H1 (cell line): Measurements from ENCODE around the gene ERAP2. TPM values are rescaled to one million over a fixed set of nuclear protein-coding genes. Genes with fewer than 3 reads are reported as not detected.

Source experiments
- CTCF ChIA-PET: fragments of 300-600 bp; sonication (Branson Sonifier 250); formaldehyde crosslinking; loops from one replicate; lab custom pipeline; 2021; ENCODE audit not compliant: partially characterized antibody; lab: Charles Lee
- POLR2A ChIA-PET: fragments of 300-600 bp; sonication (Branson Sonifier 250); formaldehyde crosslinking; loops from one replicate; lab custom pipeline; 2021; ENCODE audit warnings: inconsistent platforms; ENCODE audit not compliant: partially characterized antibody; lab: Charles Lee
- DNase-seq, 2 experiments: peaks; one replicate each; pipeline versions ENCODE4 v3.0.0 to v3.0.0-alpha.2; 2010 to 2022; ENCODE audit warnings: low spot score in 2 of 2, low read depth in 1 of 2, mixed read lengths in 1 of 2
- FAIRE-seq: peaks from 2 replicates; lab custom pipeline; 2011; peaks lifted over from hg19 to GRCh38; lab: Jason Lieb, UNC
- H2AFZ ChIP-seq: 2 replicates; pipeline ENCODE4 v1.8.1; 2012; ENCODE audit warnings: low read length, inconsistent platforms
- H2AK5ac ChIP-seq: 2 replicates; pipeline ENCODE4 v1.6.1; 2013; ENCODE audit warnings: low read depth, low read length
- H2BK120ac ChIP-seq: replicated peaks from 2 replicates; pipeline ENCODE3; 2013; ENCODE audit warnings: low read depth, low read length, inconsistent platforms
- H2BK12ac ChIP-seq: 2 replicates; pipeline ENCODE4 v1.6.1; 2013; ENCODE audit warnings: low read depth, low read length
- H2BK15ac ChIP-seq: 2 replicates; pipeline ENCODE4 v1.6.1; 2013; ENCODE audit warnings: low read length
- H2BK20ac ChIP-seq: 2 replicates; pipeline ENCODE4 v1.6.1; 2013; ENCODE audit warnings: low read length
- H2BK5ac ChIP-seq: 2 replicates; pipeline ENCODE4 v1.6.1; 2013; ENCODE audit warnings: low read depth, low read length
- H3K14ac ChIP-seq: 2 replicates; pipeline ENCODE4 v1.6.1; 2013; ENCODE audit warnings: inconsistent platforms; ENCODE audit not compliant: insufficient read length
- H3K18ac ChIP-seq: 2 replicates; pipeline ENCODE4 v1.6.1; 2013; ENCODE audit warnings: low read length; ENCODE audit errors: extremely low read depth
- H3K23ac ChIP-seq: 2 replicates; pipeline ENCODE4 v1.6.1; 2013; ENCODE audit warnings: inconsistent platforms; ENCODE audit not compliant: insufficient read length
- H3K23me2 ChIP-seq: 2 replicates; pipeline ENCODE4 v1.6.1; 2013; ENCODE audit warnings: low read depth, low read length
- H3K27ac ChIP-seq: 2 replicates; pipeline ENCODE4 v1.6.1; 2011; ENCODE audit warnings: low read depth, low read length, inconsistent platforms
- H3K27me3 ChIP-seq, 4 experiments: replicated peaks in 1 of 4; 1 replicate in 1 of 4; 2 replicates in 3 of 4; pipeline versions ENCODE4 v1.6.1 to v1.8.1; 2011 to 2013; ENCODE audit warnings: low read length in 3 of 4, mild to moderate bottlenecking in 3 of 4, inconsistent platforms in 2 of 4, mixed read lengths in 2 of 4, moderate library complexity in 1 of 4; ENCODE audit not compliant: control insufficient read depth in 3 of 4, insufficient read depth in 3 of 4; ENCODE audit errors: extremely low read depth in 1 of 4
- H3K36me3 ChIP-seq, 4 experiments: 2 replicates each; pipeline versions ENCODE4 v1.6.1 to v1.8.1; 2011 to 2013; ENCODE audit warnings: mild to moderate bottlenecking in 4 of 4, low read length in 3 of 4, moderate library complexity in 2 of 4, control low read depth in 1 of 4, inconsistent platforms in 1 of 4; ENCODE audit not compliant: insufficient read depth in 4 of 4, control insufficient read depth in 2 of 4
- H3K4ac ChIP-seq: replicated peaks from 2 replicates; pipeline ENCODE3; 2013; ENCODE audit warnings: low read length, low read depth, mixed read lengths, inconsistent platforms; ENCODE audit not compliant: insufficient read length
- H3K4me1 ChIP-seq, 4 experiments: replicated peaks in 1 of 4; 1 replicate in 1 of 4; 2 replicates in 3 of 4; pipeline versions ENCODE4 v1.6.1 to v1.8.1; 2011 to 2013; ENCODE audit warnings: low read length in 3 of 4, inconsistent platforms in 2 of 4, mixed read lengths in 1 of 4; ENCODE audit not compliant: insufficient read depth in 4 of 4, control insufficient read depth in 3 of 4
- H3K4me2 ChIP-seq, 2 experiments: 2 replicates each; pipeline versions ENCODE4 v1.6.1 to v1.8.1; 2011 to 2013; ENCODE audit warnings: low read depth in 2 of 2, low read length in 2 of 2, control low read depth in 1 of 2, inconsistent platforms in 1 of 2, mild to moderate bottlenecking in 1 of 2; ENCODE audit not compliant: insufficient read depth in 1 of 2
- H3K4me3 ChIP-seq, 4 experiments: fragments of 200-600, 300-600 bp in 1 of 4; sonication (generic), shearing (Covaris generic), sonication (Bioruptor Twin) in 1 of 4; 2 replicates each; pipeline versions ENCODE4 v1.5.1 to v1.8.1; 2011 to 2016; ENCODE audit warnings: low read length in 4 of 4, low read depth in 3 of 4, control low read depth in 2 of 4, inconsistent platforms in 2 of 4, mild to moderate bottlenecking in 2 of 4, mixed read lengths in 1 of 4, moderate library complexity in 1 of 4; ENCODE audit not compliant: insufficient read depth in 2 of 4; ENCODE audit errors: extremely low read depth in 1 of 4
- H3K56ac ChIP-seq: replicated peaks from 2 replicates; pipeline ENCODE3; 2013; ENCODE audit warnings: low read depth, mild to moderate bottlenecking, mixed read lengths, low read length, inconsistent platforms; ENCODE audit not compliant: insufficient read length
- H3K79me1 ChIP-seq: 2 replicates; pipeline ENCODE4 v1.6.1; 2013; ENCODE audit warnings: low read depth, low read length, control low read depth
- H3K79me2 ChIP-seq, 2 experiments: 2 replicates each; pipeline versions ENCODE4 v1.6.1 to v1.8.1; 2012 to 2013; ENCODE audit warnings: low read length in 2 of 2, mild to moderate bottlenecking in 2 of 2, inconsistent platforms in 1 of 2; ENCODE audit not compliant: insufficient read depth in 2 of 2, control insufficient read depth in 1 of 2
- H3K9ac ChIP-seq, 4 experiments: replicated peaks in 1 of 4; 1 replicate in 1 of 4; 2 replicates in 3 of 4; pipeline versions ENCODE4 v1.6.1 to v1.8.1; 2011 to 2013; ENCODE audit warnings: low read depth in 3 of 4, low read length in 3 of 4, control low read depth in 2 of 4, mild to moderate bottlenecking in 2 of 4, moderate library complexity in 2 of 4, inconsistent platforms in 1 of 4; ENCODE audit errors: extremely low read depth in 1 of 4
- H3K9me3 ChIP-seq, 2 experiments: 2 replicates each; pipeline versions ENCODE4 v1.6.1 to v1.8.1; 2012 to 2013; ENCODE audit warnings: mild to moderate bottlenecking in 2 of 2, moderate library complexity in 2 of 2, control low read depth in 1 of 2, inconsistent platforms in 1 of 2, low read depth in 1 of 2, low read length in 1 of 2, mixed read lengths in 1 of 2; ENCODE audit not compliant: insufficient read depth in 2 of 2
- H4K20me1 ChIP-seq, 2 experiments: replicated peaks in 1 of 2; 2 replicates each; pipeline versions ENCODE3 to v1.8.1; 2011 to 2013; ENCODE audit warnings: inconsistent platforms in 2 of 2, low read length in 2 of 2, mild to moderate bottlenecking in 1 of 2; ENCODE audit not compliant: insufficient read depth in 2 of 2, control insufficient read depth in 1 of 2
- H4K5ac ChIP-seq: 2 replicates; pipeline ENCODE4 v1.6.1; 2013; ENCODE audit warnings: low read length, low read depth, mixed read lengths, inconsistent platforms; ENCODE audit not compliant: insufficient read length
- H4K8ac ChIP-seq: 2 replicates; pipeline ENCODE4 v1.8.0; 2013; ENCODE audit warnings: mild to moderate bottlenecking, moderate library complexity, low read length, inconsistent platforms; ENCODE audit not compliant: insufficient read depth; ENCODE audit errors: extremely low read depth
- H4K91ac ChIP-seq: replicated peaks from 2 replicates; pipeline ENCODE3; 2013; ENCODE audit warnings: low read length, mixed read lengths, inconsistent platforms; ENCODE audit not compliant: insufficient read length
- ATF2 ChIP-seq: IDR thresholded peaks from 2 replicates; pipeline ENCODE4 v1.6.1; 2012; ENCODE audit warnings: low read length, inconsistent platforms
- BCL11A ChIP-seq, 2 experiments: IDR thresholded peaks; one replicate each; pipeline ENCODE4 v1.6.1; 2011; ENCODE audit warnings: low read depth in 2 of 2, low read length in 2 of 2, mild to moderate bottlenecking in 2 of 2
- CEBPB ChIP-seq: IDR thresholded peaks from 2 replicates; pipeline ENCODE4 v1.6.1; 2012; ENCODE audit warnings: low read depth, low read length
- CTBP2 ChIP-seq: IDR thresholded peaks from 2 replicates; pipeline ENCODE4 v1.7.0; 2011; ENCODE audit warnings: borderline replicate concordance, mild to moderate bottlenecking, moderate library complexity, mixed read lengths, low read length; ENCODE audit not compliant: insufficient read depth, insufficient read length
- EGR1 ChIP-seq: IDR thresholded peaks from 2 replicates; pipeline ENCODE4 v1.6.1; 2011; ENCODE audit warnings: low read depth, low read length, borderline replicate concordance
- EZH2 ChIP-seq: fragments of 200-600 bp; sonication (generic); IDR thresholded peaks from 2 replicates; pipeline ENCODE4 v1.7.1; 2012; ENCODE audit warnings: low read depth, mild to moderate bottlenecking, moderate library complexity, low read length, inconsistent platforms; ENCODE audit not compliant: severe bottlenecking
- NRF1 ChIP-seq: IDR thresholded peaks from 2 replicates; pipeline ENCODE4 v1.6.1; 2011; ENCODE audit warnings: mild to moderate bottlenecking, low read depth, low read length, improper control_type of control experiment
- TCF12 ChIP-seq: IDR thresholded peaks from 2 replicates; pipeline ENCODE4 v1.6.1; 2011; ENCODE audit warnings: low read depth, mild to moderate bottlenecking, low read length
- WGBS, 2 experiments: shearing (Covaris generic) in 1 of 2; methylation state at CpG; one replicate each; pipeline versions ENCODE4 v1.1.6 to v1.1.7; 2013 to 2015; ENCODE audit warnings: low lambda C conversion rate in 2 of 2, mixed read lengths in 2 of 2, inconsistent platforms in 1 of 2, low coverage in 1 of 2, missing lambda C conversion rate in 1 of 2; ENCODE audit not compliant: insufficient replicate concordance in 2 of 2, insufficient coverage in 1 of 2, insufficient read length in 1 of 2; ENCODE audit errors: extremely low coverage in 1 of 2, missing lambda C conversion rate in 1 of 2; 5-methylcytosine and 5-hydroxymethylcytosine counted together
- polyA plus RNA-seq, 7 experiments: library from polyadenylated mRNA; depleted of rRNA in 3 of 7; stranded (reverse) in 5 of 7; unstranded in 2 of 7; fragments of >200 nt in 5 of 7; fragments of 200-250 nt in 2 of 7; gene quantifications; 1 replicate in 5 of 7; 2 replicates in 1 of 7; 4 replicates in 1 of 7; pipeline versions ENCODE4 v1.2.1 to v1.2.3, GENCODE V29; 2011 to 2013; ENCODE audit warnings: missing spikeins in 2 of 7, mixed read lengths in 2 of 7
- total RNA-seq: library from RNA; stranded (reverse); fragmentation: NEBNext Ultra II Directional; extraction: Animal tissue kit (Norgen Biotek cat#: 25700); gene quantifications from 2 replicates; pipeline ENCODE4 v1.2.1, GENCODE V29; 2021
- TF ChIP-seq, protein P1 (sequence below), 3 experiments: IDR thresholded peaks; 1 replicate in 2 of 3; 2 replicates in 1 of 3; pipeline versions ENCODE4 v1.5.1 to v1.6.1; 2011; ENCODE audit warnings: low read length in 3 of 3, mild to moderate bottlenecking in 3 of 3, inconsistent platforms in 2 of 3, low read depth in 1 of 3, moderate library complexity in 1 of 3; ENCODE audit not compliant: insufficient read depth in 1 of 3; ENCODE audit errors: control extremely low read depth in 1 of 3

The ERAP2 gene
- total and polyA plus RNA-seq, 2 of the 8 experiments (the other 6 are each of a cell fraction or from before 2014, with no cell fraction given): 0.14 TPM; not detected in 1

DNA sequence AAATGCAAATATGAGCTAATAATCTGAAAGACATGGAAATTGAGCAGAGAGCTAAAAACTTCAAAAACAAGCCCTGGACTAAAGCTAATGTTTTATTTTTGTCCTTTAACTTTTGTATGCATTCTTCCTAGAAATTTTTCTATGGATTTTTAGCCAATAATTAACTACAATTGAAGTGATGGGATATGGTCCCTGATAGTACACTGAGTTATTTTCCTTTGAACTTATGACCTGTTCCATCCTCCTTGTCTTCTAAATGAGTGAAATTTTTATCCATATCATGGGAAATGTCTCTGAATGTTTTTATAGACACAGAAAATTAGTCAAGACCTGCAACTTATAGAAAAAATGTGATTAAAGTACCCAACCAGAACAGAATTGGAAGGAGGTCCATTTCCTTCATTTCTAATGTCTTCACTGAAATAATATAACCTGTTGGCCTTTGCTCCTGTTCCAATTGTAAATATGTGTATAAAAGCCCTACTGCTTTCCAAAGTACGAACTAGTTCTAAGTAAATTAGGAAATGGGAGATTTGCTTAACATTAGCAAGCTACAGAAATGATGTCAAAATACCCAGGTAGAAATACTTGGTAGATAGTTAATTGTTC is 11.3 kb upstream of the ERAP2 start:
- CTCF ChIA-PET: interaction anchor here (0.9 kb wide), 1 partner anchor 145 kb away, joined by 3 read pairs; no protein-coding TSS in a partner anchor

More for the DNA sequence above, 11.3 kb upstream of the ERAP2 start:
- no peak overlapping the region for H3K9ac ChIP-seq
- no peak overlapping the region for H4K91ac ChIP-seq
- no peak overlapping the region for H2BK15ac ChIP-seq
- no peak overlapping the region for H3K56ac ChIP-seq
- no peak overlapping the region for H2BK120ac ChIP-seq
- H2BK12ac ChIP-seq: no peak overlapping the region
- peaks cover 0 to 2% (median under 1%) of the 10 kb centered on the region in 4 experiments; a peak in 3 of 7 replicates for H3K4me1 ChIP-seq
- H3K18ac ChIP-seq: no peak overlapping the region
- no peak overlapping the region for H2AK5ac ChIP-seq
- no peak for FAIRE-seq
- H3K23me2 ChIP-seq: no peaks in the 10 kb centered on the region
- TF ChIP-seq EZH2 (no peak), ATF2 (no peak), NRF1 (no peak), CTBP2 (no peak), CEBPB (no peak), EGR1 (no peak), BCL11A (IDR thresholded peaks at IDR 0.05; ENCODE audit: low read depth in 2 of 2, low read length in 2 of 2) (no peak), TCF12 (no peak)
- TF ChIP-seq, protein P1, sequence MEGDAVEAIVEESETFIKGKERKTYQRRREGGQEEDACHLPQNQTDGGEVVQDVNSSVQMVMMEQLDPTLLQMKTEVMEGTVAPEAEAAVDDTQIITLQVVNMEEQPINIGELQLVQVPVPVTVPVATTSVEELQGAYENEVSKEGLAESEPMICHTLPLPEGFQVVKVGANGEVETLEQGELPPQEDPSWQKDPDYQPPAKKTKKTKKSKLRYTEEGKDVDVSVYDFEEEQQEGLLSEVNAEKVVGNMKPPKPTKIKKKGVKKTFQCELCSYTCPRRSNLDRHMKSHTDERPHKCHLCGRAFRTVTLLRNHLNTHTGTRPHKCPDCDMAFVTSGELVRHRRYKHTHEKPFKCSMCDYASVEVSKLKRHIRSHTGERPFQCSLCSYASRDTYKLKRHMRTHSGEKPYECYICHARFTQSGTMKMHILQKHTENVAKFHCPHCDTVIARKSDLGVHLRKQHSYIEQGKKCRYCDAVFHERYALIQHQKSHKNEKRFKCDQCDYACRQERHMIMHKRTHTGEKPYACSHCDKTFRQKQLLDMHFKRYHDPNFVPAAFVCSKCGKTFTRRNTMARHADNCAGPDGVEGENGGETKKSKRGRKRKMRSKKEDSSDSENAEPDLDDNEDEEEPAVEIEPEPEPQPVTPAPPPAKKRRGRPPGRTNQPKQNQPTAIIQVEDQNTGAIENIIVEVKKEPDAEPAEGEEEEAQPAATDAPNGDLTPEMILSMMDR (IDR thresholded peaks at IDR 0.05; ENCODE audit: control extremely low read depth in 1 of 3, insufficient read depth in 1 of 3, low read depth in 1 of 3, low read length in 3 of 3): no peak
- TF ChIP-seq, all 59 proteins: peak for 0
- Histone ChIP-seq H2BK5ac (no peak overlapping the region), H3K4me2 (no peak overlapping the region), H3K27me3 (no peaks in the 10 kb centered on the region), H3K14ac (no peak overlapping the region), H3K4me3 (no peak overlapping the region), H2AFZ (no peak overlapping the region), H3K27ac (no peak overlapping the region), H3K23ac (no peak overlapping the region), H3K79me1 (no peaks in the 10 kb centered on the region), H4K20me1 (no peaks in the 10 kb centered on the region), H3K79me2 (no peaks in the 10 kb centered on the region), H3K4ac (no peak overlapping the region), H4K8ac (no peak overlapping the region), H4K5ac (no peak overlapping the region), H3K36me3 (no peaks in the 10 kb centered on the region), H2BK20ac (no peak overlapping the region), H3K9me3 (no peaks in the 10 kb centered on the region)
- no peak for DNase-seq
- POLR2A ChIA-PET: no interaction called here
- 100% methylated on average over 1 of the region's 1 CpG; no CpG with 5 or more reads in 1 of the 2 experiments for WGBS, 2 experiments
